Measurements from ENCODE around the gene PTPRD.

DNA sequence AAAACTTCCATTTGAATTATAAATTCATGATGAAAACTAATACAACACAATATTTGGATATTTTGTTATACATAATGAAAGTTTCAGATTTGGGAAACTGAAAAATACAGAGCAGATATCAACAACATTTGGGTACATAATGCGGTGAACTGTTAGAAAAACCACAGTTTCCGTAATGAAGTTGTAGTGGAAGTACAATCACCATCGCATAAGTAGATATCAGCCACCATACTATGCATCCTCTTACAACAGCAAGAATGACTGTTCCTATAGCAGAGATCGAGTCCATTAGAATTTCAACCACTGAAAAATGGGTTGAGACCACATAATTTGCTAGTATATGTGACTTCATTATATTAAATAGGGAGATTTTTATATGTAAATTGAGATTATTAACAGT lies 2043.0 kb downstream of the PTPRD start:
- TF ChIP-seq YY1 (IDR thresholded peaks at IDR 0.05; ENCODE audit: insufficient read depth, insufficient read length): no peak
- TF ChIP-seq SUZ12 (IDR thresholded peaks at IDR 0.05; ENCODE audit: extremely low read depth, insufficient read depth, insufficient read length): no peak
- TF ChIP-seq ZNF274 (IDR thresholded peaks at IDR 0.05; ENCODE audit: low read depth, low read length): no peak
